GM18511 (cell line): ENCODE results near the gene FNDC5.
"Not testable (repeated sequence)": the region's sequence is repeated elsewhere in the genome, so short reads cannot be mapped to it uniquely, and the experiment has no call there.

ENCODE experiments used
- ATAC-seq: cut with Tn5 transposase; IDR thresholded peaks from one replicate; pipeline ENCODE4 v1.9.1; 2021; ENCODE audit warnings: mild to moderate bottlenecking, moderate library complexity; ENCODE audit not compliant: unreplicated experiment

FNDC5 gene

GRCh38 chr1:32870615-32871363, at the start of gene FNDC5:
Gene FNDC5 (minus strand): TSS chr1:32870912.
- no peak for ATAC-seq

- no peak for ATAC-seq
These were observed 49.4 kb upstream of the FNDC5 start for GRCh38 chr1:32919811-32920733.

- no peak for ATAC-seq
These were observed 47.5 kb upstream of the FNDC5 start for GRCh38 chr1:32918179-32918578.

GRCh38 chr1:32917521-32917920, 46.8 kb upstream of the FNDC5 start:
- no peak for ATAC-seq

- no peak for ATAC-seq
These were observed 45.3 kb upstream of the FNDC5 start for GRCh38 chr1:32915766-32916706.

- no peak for ATAC-seq
These were observed 39.6 kb upstream of the FNDC5 start for GRCh38 chr1:32910319-32910718.

- ATAC-seq: no peak
These were observed 36.7 kb upstream of the FNDC5 start for GRCh38 chr1:32907435-32907834.

GRCh38 chr1:32906654-32907053, 35.9 kb upstream of the FNDC5 start:
- no peak for ATAC-seq

- ATAC-seq: not testable (repeated sequence)
These were observed 34.9 kb upstream of the FNDC5 start for GRCh38 chr1:32905588-32905987.

- ATAC-seq: no peak
These were observed 34.1 kb upstream of the FNDC5 start for GRCh38 chr1:32904797-32905196.

GRCh38 chr1:32903991-32904785, 33.5 kb upstream of the FNDC5 start:
- ATAC-seq: no peak

GRCh38 chr1:32902535-32902920, 31.8 kb upstream of the FNDC5 start:
- no peak for ATAC-seq

- ATAC-seq: no peak
These were observed 31.3 kb upstream of the FNDC5 start for GRCh38 chr1:32901823-32902534.

GRCh38 chr1:32900956-32901822, 30.5 kb upstream of the FNDC5 start, which contains the start of gene TMEM54:
Gene TMEM54 (minus strand): TSS chr1:32901389. CDS start chr1:32901238, 151 bp downstream.
- ATAC-seq: no peak

GRCh38 chr1:32900371-32900955, 29.8 kb upstream of the FNDC5 start:
- ATAC-seq: no peak

- ATAC-seq: no peak
These were observed 29.0 kb upstream of the FNDC5 start for GRCh38 chr1:32899586-32900296.

- ATAC-seq: no peak
These were observed 28.2 kb upstream of the FNDC5 start for GRCh38 chr1:32898958-32899357.
